Nephron progenitor cell (in vitro differentiated cells): ENCODE measurements around the gene RAD51B.

Experiments
- DNase-seq: peaks from one replicate; pipeline ENCODE4 v3.0.0; 2021
- H3K27ac Mint-ChIP-seq: 2 replicates; pipeline ENCODE4 v1.8.0; 2021; ENCODE audit warnings: mild to moderate bottlenecking, moderate library complexity, mixed read lengths
- H3K27me3 Mint-ChIP-seq: 2 replicates; pipeline ENCODE4 v1.8.0; 2021; ENCODE audit warnings: mild to moderate bottlenecking, low read depth, mixed read lengths; ENCODE audit not compliant: poor library complexity
- H3K36me3 Mint-ChIP-seq: 2 replicates; pipeline ENCODE4 v1.8.0; 2021; ENCODE audit warnings: low read depth, mixed read lengths
- H3K4me1 Mint-ChIP-seq: 2 replicates; pipeline ENCODE4 v1.8.0; 2021; ENCODE audit warnings: mixed read lengths
- H3K4me3 Mint-ChIP-seq: 2 replicates; pipeline ENCODE4 v1.8.0; 2021; ENCODE audit warnings: mild to moderate bottlenecking, moderate library complexity, mixed read lengths
- H3K9me3 Mint-ChIP-seq: 2 replicates; pipeline ENCODE4 v1.8.0; 2021; ENCODE audit warnings: mild to moderate bottlenecking, moderate library complexity, mixed read lengths
- TF ChIP-seq, protein P1 (sequence below): fragments of 200-600 bp; sonication (generic); IDR thresholded peaks from 2 replicates; pipeline ENCODE4 v1.5.0; 2021; ENCODE audit warnings: antibody characterized with exemption

The RAD51B gene

GRCh38 chr14:68033336-68033932 is 213.9 kb downstream of the RAD51B start:
- peaks cover 45% of the 10 kb centered on the region for H3K36me3 Mint-ChIP-seq
- H3K9me3 Mint-ChIP-seq: peaks cover 43% of the 10 kb centered on the region
- TF ChIP-seq, protein P1, sequence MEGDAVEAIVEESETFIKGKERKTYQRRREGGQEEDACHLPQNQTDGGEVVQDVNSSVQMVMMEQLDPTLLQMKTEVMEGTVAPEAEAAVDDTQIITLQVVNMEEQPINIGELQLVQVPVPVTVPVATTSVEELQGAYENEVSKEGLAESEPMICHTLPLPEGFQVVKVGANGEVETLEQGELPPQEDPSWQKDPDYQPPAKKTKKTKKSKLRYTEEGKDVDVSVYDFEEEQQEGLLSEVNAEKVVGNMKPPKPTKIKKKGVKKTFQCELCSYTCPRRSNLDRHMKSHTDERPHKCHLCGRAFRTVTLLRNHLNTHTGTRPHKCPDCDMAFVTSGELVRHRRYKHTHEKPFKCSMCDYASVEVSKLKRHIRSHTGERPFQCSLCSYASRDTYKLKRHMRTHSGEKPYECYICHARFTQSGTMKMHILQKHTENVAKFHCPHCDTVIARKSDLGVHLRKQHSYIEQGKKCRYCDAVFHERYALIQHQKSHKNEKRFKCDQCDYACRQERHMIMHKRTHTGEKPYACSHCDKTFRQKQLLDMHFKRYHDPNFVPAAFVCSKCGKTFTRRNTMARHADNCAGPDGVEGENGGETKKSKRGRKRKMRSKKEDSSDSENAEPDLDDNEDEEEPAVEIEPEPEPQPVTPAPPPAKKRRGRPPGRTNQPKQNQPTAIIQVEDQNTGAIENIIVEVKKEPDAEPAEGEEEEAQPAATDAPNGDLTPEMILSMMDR: no peak
- H3K27ac Mint-ChIP-seq: no peak overlapping the region
- no peaks in the 10 kb centered on the region for H3K27me3 Mint-ChIP-seq
- H3K4me1 Mint-ChIP-seq: peaks cover 24% of the 10 kb centered on the region
- no peak for DNase-seq
- H3K4me3 Mint-ChIP-seq: no peak overlapping the region

- Mint-ChIP-seq H3K27me3 (no peaks in the 10 kb centered on the region), H3K4me1 (peaks cover 28% of the 10 kb centered on the region), H3K9me3 (peaks cover 30% of the 10 kb centered on the region), H3K36me3 (peaks cover 34% of the 10 kb centered on the region), H3K27ac (no peak overlapping the region), H3K4me3 (no peak overlapping the region)
- TF ChIP-seq, protein P1: no peak
- DNase-seq: no peak
Observed at GRCh38 chr14:68034896-68035295, 215.3 kb downstream of the RAD51B start.

GRCh38 chr14:68036202-68036601 is 216.6 kb downstream of the RAD51B start:
- Mint-ChIP-seq H3K36me3 (peaks cover 22% of the 10 kb centered on the region), H3K4me3 (no peak overlapping the region), H3K27me3 (no peaks in the 10 kb centered on the region), H3K27ac (peak overlapping the region; percentile 77), H3K9me3 (peaks cover 17% of the 10 kb centered on the region), H3K4me1 (peaks cover 36% of the 10 kb centered on the region)
- TF ChIP-seq, protein P1: no peak
- DNase-seq: no peak

- peaks cover 4% of the 10 kb centered on the region for H3K36me3 Mint-ChIP-seq
- H3K9me3 Mint-ChIP-seq: no peaks in the 10 kb centered on the region
- H3K27me3 Mint-ChIP-seq: no peaks in the 10 kb centered on the region
Observed at GRCh38 chr14:68039593-68039992, 220.0 kb downstream of the RAD51B start.

DNA sequence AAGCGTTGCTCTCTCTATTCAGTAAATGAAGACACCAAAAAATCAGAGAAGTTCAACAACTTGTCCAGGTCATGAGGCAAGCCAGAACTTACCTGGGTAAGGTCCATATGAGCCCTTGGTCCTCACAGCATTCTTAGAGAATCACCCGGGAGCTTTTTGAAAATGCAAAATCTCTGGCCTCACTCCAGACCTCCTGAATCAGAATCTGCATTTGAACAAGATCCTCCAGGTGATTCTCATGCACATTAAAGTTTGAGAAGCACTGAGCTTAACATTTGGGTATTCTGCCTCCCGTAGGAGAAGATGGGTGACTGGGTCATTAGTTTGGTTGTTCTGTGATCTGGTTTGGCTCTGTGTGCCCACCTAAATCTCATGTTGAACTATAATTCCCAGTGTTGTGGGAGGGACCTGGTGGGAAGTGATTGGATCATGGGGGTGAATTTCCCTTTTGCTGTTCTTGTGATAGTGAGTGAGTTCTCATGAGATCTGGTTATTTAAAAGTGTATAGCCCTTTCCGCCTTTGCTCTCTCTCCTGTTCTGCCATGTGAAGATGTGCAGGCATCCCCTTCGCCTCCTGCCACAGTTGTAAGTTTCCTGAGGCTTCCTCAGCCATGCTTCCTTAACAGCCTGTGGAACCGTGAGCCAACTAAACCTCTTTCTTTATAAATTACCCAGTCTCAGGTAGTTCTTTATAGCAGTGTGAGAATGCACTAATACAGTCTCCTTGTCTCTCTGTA is 221.2 kb downstream of the RAD51B start:
- no peak for DNase-seq
- H3K36me3 Mint-ChIP-seq: peaks cover 4% of the 10 kb centered on the region
- H3K4me3 Mint-ChIP-seq: no peak overlapping the region
- H3K4me1 Mint-ChIP-seq: peaks cover 64% of the 10 kb centered on the region
- H3K27me3 Mint-ChIP-seq: no peaks in the 10 kb centered on the region
- H3K9me3 Mint-ChIP-seq: no peaks in the 10 kb centered on the region
- peak overlapping the region; percentile 94 for H3K27ac Mint-ChIP-seq
- TF ChIP-seq, protein P1: no peak

More at GRCh38 chr14:68039593-68039992, 220.0 kb downstream of the RAD51B start:
- no peak overlapping the region for H3K4me3 Mint-ChIP-seq
- H3K27ac Mint-ChIP-seq: no peak overlapping the region
- DNase-seq: no peak
- TF ChIP-seq, protein P1: no peak
- H3K4me1 Mint-ChIP-seq: peaks cover 65% of the 10 kb centered on the region
